ENCODE data around the gene HMGN3. TPM values are rescaled to one million over a fixed set of nuclear protein-coding genes. Genes with fewer than 3 reads are reported as not detected.

HMGN3 gene
- total RNA-seq, result 10 to 100 TPM; 41.3 to 55.9 TPM

GRCh38 chr6:79234150-79235022, at the start of gene HMGN3:
HMGN3 (minus strand) TSS chr6:79234682.

Other genes starting within 250 kb of the HMGN3 start
- gene PHIP, start 156.4 kb downstream of the HMGN3 start, total RNA-seq, result 10 to 100 TPM; 14.1 to 17.0 TPM

Data from melanocyte of skin (primary cell).